NCI-H2107 treated with DMSO at 0.1 percent for 48 hours (cell line): ENCODE results near the gene CLASP1.
"Not testable (repeated sequence)": the region's sequence is repeated elsewhere in the genome, so short reads cannot be mapped to it uniquely, and the experiment has no call there.

Experiments
- DNase-seq: peaks from one replicate; lab custom pipeline; 2025; ENCODE audit not compliant: unreplicated experiment; lab: John Stamatoyannopoulos, UW

CLASP1 gene

DNA sequence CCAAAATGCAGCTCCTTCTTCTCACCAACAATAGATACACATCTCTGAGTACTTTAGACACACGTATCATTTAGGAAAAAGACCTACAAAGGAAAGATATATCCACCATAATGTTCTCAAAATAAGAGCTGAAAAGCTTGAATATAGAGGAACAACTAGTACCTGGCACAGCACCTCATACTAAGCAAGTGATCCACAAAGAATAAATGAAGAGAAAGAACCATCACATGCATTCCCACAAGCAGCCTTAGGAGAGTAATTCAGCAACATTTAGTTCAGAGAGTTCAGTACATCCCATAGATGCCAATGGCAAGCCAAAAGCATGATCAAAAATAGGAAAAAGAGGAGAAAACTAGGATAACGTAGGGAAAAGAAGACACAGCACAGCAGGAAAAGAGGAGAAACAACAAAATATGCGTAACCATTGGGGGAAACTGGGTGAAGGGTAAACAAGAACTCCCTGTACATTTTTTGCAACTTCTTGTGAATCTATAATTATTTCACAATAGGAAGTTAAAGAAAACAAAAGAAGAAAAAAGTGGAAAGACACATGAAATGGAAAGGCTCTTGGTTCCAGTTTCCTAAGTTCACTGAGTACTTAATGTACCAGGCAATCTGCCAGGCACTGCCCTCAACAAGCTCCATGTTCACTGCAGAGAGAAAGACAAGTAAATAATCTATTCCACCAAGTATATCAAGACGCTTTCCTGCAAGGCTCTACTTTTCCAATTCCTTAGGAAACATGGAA is 22.3 kb downstream of the CLASP1 start:
- DNase-seq = no peak

GRCh38 chr2:121625953-121626352 is 23.3 kb downstream of the CLASP1 start:
- no peak for DNase-seq

DNA sequence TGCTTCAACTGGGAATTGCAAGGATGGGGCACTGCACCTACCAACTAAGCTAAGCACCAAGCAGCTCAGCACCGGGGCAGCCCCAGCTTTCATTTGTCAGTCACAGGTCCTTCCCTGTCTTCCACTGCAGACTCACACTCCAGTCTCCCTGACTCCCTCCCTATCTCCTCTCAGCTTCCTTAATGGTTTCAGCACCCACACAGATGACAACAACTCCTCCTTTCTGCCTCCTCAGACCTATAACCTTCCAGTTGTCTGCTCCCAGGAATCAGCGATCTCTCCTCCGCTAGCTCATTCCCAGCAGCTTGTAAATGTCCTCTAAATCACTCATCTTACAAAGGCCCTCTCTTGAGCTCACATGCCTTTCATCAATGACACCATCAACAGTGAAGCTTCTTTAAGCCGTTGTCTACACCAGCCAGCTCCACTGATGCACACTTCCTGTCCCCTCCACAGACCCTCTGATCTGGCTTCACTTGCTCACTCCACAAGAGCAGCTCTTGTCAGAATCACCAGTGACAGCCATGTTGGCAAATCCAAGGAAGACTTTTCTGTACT is 32.1 kb downstream of the CLASP1 start:
- no peak for DNase-seq

DNA sequence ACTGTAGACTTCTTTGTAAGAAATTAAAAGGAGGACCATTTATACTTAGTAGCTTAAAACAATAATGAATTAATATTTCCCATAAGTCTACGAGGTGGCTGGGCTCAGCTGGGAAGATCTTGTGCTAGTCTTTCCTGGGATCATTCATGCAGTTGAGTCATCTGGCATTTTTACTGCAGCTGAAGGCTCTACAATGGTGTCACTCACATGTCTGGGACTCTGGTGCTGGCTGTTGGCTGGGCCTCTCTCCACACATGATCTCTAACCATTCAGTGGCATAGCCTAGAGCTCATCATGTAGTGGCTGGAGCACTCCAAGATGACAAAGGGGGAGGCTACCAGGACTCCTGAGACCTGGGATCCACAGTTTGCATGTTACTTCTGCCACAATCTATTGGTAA is 35.5 kb downstream of the CLASP1 start:
- no peak for DNase-seq

- DNase-seq = no peak
Observed at GRCh38 chr2:121613152-121613551, 36.1 kb downstream of the CLASP1 start.

DNA sequence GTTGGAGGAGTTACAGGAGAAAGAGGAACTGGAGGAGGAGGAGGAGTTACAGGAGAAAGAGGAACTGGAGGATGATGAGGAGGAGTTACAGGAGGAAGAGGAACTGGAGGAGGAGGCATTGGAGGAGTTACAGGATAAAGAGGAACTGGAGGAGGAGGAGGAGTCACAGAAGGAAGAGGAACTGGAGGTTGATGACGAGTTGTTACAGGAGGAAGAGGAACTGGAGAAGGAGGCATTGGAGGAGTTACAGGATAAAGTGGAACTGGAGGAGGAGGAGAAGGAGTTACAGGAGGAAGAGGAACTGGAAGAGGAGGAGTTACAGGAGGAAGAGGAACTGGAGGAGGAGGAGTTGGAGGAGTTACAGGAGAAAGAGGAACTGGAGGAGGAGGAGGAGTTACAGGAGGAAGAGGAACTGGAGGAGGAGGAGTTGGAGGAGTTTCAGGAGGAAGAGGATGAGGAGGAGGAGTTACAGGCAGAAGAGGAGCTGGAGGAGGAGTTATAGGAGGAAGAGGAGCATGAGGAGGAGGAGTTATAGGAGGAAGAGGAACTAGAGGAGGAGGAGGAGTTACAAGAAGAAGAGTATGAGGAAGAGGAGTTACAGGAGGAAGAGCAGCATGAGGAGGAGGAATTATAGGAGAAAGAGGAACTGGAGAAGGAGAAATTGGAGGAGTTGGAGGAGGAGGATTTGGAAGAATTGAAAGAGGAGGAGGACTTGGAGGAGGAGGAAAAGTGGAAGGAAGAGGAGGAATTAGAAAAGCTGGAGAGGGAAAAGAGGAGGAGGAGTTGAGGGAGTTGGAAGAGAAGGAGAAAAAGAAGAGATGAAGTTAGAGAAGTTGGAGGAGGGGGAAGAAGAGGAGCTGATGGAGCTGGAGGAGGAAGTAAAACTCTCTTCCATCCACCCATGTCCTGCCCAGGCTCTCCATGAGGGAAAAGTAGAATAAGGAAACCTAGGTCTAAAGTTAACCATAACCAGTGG is 37.2 kb downstream of the CLASP1 start:
- no peak for DNase-seq

DNA sequence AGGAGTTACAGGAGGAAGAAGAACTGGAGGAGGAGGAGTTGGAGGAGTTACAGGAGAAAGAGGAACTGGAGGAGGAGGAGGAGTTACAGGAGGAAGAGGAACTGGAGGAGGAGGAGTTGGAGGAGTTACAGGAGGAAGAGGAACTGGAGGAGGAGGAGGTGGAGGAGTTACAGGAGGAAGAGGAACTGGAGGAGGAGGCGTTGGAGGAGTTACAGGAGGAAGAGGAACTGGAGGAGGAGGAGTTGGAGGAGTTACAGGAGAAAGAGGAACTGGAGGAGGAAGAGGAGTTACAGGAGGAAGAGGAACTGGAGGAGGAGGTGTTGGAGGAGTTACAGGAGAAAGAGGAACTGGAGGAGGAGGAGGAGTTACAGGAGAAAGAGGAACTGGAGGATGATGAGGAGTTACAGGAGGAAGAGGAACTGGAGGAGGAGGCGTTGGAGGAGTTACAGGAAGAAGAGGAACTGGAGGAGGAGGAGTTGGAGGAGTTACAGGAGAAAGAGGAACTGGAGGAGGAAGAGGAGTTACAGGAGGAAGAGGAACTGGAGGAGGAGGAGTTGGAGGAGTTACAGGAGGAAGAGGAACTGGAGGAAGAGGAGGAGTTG is 38.1 kb downstream of the CLASP1 start:
- DNase-seq = not testable (repeated sequence)

DNA sequence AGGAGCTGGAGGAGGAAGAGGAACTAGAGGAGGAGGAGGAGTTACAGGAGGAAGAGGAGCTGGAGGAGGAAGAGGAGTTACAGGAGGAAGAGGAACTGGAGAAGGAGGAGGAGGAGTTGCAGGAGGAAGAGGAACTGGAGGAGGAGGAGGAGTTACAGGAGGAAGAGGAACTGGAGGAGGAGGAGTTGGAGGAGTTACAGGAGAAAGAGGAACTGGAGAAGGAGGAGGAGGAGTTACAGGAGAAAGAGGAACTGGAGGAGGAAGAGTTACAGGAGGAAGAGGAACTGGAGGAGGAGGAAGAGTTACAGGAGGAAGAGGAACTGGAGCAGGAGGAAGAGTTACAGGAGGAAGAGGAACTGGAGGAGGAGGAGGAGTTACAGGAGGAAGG is 38.8 kb downstream of the CLASP1 start:
- DNase-seq = not testable (repeated sequence)

DNA sequence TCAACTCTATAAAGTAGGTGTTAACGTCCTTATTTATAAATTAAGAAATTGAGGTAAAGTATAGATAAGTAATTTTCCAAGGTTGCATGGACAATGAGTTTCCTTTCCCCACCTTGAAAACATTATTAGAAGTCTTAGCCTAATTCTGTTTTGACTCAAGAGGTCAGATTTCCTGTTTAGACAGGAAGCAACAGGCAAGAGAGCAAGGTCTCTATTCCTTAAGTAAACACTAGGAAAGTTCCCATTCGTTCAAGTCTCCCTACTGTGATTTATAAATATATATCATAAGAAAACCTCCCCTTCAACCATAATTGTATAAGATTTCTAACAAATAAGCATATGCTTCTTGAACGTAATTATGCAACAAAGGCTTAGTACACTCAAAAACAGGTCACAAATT is 40.3 kb downstream of the CLASP1 start:
- no peak for DNase-seq

GRCh38 chr2:121608367-121608766 is 40.9 kb downstream of the CLASP1 start:
- DNase-seq = no peak

GRCh38 chr2:121605820-121606733 is 43.2 kb downstream of the CLASP1 start:
- no peak for DNase-seq

GRCh38 chr2:121603185-121603584 is 46.1 kb downstream of the CLASP1 start:
- DNase-seq = no peak

GRCh38 chr2:121599963-121600651 is 49.2 kb downstream of the CLASP1 start:
- no peak for DNase-seq

GRCh38 chr2:121598087-121598486 is 51.2 kb downstream of the CLASP1 start:
- DNase-seq = no peak

DNA sequence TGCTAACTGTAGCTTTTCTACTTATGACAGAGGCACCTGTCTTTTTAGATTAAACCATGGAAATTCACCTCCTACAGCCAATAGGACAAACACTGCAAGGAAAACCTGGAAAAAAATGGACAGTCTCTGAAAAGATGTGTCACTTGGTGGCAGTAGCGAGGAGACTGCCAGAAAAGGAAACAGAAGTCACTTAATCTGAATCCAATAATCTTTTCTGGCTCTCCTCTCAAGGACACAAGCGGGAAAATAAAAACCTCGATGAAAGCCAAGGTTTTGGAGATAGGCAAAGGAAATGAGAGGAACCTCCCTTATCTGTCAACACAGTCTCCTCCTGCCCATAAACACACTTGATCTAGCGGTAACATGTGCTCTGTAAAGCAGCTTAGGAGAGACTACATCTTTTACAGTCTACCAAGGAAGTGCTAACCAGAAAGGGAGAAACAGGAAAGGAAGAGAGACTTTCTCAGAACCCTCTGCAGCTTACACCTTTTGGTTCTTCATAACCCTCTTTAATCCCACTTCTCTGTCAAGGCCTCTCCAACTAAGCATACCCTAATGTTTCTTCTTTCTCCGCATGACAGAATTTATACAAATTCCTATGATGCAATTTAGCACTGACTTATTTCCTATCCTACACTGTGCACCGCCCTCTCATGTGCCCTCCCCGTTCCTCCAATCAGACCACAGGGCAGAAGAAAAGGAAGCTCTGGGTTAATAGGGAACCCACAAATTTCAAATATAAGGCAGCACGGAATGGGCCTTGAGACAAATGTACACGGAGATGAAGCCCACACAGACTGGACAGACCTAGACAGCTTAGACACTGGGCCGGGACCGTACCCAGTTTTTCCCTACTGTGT is 52.8 kb downstream of the CLASP1 start:
- peak; percentile 34 for DNase-seq

DNA sequence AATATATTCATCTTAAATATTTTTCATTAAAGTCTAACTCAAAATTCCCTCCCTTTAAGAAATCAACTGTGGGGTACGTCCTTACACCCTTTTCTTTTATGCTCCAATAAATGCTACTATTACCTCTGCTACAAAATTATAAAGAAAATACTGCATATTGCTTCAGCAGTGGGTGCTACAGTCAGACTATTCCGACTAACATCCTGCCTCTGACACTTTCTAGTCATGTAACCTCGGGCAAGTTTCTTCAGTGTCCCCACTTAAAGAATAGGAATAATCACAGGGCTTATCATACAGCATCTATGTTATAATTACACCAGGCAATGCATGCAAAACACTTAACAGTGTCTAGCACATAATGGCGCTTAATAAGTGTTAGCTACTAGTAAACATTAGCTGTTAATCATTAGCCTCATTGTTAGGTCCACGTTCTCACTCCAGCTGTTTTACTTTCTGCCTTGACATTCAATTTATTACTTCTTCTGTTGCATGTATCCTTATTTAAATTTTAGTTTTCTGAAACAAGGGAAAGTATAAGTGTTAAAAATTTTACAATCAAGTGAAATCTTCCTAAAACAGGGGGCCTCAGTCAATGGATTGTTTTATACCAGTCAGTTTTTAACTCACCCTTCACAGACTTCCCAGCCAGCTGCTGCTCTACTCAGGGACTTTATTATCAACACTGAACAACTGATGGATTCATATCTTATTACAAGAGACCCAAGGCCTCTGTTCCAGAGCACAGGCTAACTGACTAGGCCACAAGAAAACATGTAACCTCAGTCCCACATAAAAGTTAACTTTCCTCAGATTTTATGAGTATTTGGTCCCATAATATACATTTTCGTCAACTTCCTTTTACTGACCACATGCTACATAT is 54.0 kb downstream of the CLASP1 start:
- no peak for DNase-seq

DNA sequence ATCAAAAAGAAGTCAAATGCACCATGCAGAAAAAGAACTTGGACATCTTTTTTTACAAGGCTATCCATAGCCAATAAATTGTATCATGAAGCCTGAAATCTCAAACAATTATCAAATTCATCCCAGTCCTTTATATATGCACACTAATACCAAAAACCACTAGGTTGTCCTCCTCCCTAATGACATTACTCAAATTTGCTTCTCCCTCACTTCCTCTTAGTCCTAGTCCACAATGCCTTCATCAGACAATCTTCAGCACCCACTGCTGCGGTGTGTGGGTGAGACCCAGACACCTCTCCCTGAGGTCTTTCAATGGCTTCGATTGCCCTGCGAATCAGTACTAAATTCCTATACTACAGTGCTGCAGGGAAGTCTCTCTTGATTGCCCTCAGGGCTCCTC is 58.1 kb downstream of the CLASP1 start:
- DNase-seq = no peak

DNA sequence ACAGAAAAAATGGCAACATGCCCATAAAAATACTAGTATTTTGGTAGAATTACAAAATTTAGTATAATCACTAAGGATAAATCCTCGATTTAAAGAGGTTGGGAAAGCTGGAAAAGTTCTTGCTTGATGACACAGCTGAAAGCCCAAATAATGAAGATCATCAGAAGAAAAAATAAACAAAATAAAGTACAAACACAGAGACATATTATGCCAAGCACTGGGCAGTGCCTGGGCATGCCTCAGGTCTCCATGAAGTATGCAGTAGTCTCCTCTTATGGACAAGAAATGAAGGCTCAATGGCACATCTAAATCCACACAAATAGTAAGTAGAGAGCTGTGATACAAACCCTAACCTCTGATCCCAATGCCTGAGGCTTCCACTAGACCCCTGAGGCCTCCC is 60.9 kb downstream of the CLASP1 start:
- DNase-seq = no peak
